Raji (cell line): ENCODE results near the gene ITGB6.

Experiments used
- POLR2A ChIP-seq: IDR thresholded peaks from 2 replicates; pipeline ENCODE4 v1.6.1; 2011; ENCODE audit warnings: low read depth, low read length, control low read depth; ENCODE audit not compliant: insufficient read depth

Gene ITGB6

GRCh38 chr2:160060297-160060696 lies 139.8 kb downstream of the ITGB6 start:
- TF ChIP-seq POLR2A, result no peak

- TF ChIP-seq POLR2A, result no peak
Measured at GRCh38 chr2:160057356-160057755, 142.7 kb downstream of the ITGB6 start.

GRCh38 chr2:160055726-160056108 lies 144.4 kb downstream of the ITGB6 start:
- TF ChIP-seq POLR2A, result no peak

- TF ChIP-seq POLR2A, result no peak
Measured at GRCh38 chr2:160054984-160055725, 144.9 kb downstream of the ITGB6 start.

GRCh38 chr2:160053946-160054345 lies 146.1 kb downstream of the ITGB6 start:
- TF ChIP-seq POLR2A, result no peak

GRCh38 chr2:160052531-160052930 lies 147.5 kb downstream of the ITGB6 start:
- TF ChIP-seq POLR2A, result no peak

- no peak for TF ChIP-seq POLR2A
Measured at GRCh38 chr2:160051371-160051800, 148.7 kb downstream of the ITGB6 start.

- no peak for TF ChIP-seq POLR2A
Measured at GRCh38 chr2:160050147-160050546, 149.9 kb downstream of the ITGB6 start.
